HG02970 (cell line): ENCODE data around the gene NUP210.

Experiments
- ATAC-seq: cut with Tn5 transposase; IDR thresholded peaks from one replicate; pipeline ENCODE4 v1.9.1; 2021; ENCODE audit warnings: mild to moderate bottlenecking, moderate library complexity, moderate number of reproducible peaks; ENCODE audit not compliant: unreplicated experiment, low FRiP score

Gene NUP210

DNA sequence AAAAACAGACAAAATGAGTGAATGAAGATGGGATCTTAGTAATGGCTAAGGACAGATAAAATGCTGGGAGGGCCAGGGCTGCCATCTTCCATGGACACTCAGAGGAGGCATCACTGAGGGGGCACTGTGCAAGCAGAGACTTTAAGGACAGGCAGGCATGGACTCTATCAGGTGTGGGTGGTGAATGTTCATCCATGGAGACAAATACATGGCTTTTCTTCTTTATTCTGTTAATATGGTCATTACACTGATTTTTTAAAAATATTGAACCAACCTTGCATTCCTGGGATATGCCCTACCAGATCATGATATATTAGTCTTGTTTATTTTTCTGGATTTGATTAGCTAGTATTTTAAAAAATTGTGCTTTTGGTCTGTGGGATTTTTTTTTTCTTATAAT is 12.2 kb downstream of the NUP210 start:
- no peak for ATAC-seq

DNA sequence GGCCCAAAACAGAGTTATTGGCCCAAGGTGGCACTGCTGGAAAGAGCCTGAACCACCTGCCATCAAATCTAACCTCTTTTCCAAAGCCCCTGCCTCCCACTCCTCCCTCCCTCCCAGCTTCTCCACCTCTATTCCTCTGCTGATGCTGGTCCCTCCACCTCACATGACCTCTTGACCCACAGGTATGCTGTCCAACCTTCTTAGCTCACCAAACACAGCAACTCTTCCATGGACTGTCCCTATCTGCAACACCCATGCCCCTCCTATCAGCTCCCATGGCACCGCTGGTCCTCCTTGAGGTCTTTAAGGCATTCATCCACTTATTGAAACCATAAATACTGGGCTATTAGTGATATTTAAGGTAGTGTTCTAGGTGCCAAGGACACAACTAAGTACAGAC is 12.6 kb downstream of the NUP210 start:
- ATAC-seq, result no peak

DNA sequence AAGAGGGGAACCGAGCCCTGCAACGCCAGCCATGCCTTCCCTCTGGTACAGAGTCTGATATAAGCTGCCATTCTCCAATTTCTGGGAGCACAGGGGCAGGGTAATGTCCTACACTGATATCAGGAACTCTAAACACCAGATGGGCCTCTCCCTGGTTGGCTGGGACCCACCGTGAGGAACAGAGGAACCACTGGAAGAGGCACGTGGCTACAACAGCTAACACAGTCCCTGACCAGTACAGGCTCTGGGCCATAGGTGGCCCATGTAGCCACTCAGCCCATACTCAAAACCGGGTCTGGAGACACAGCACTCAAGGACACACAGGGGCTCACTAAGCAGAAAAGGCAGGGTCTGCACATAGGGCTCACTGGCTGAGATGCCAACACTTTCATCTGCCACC is 13.9 kb downstream of the NUP210 start:
- no peak for ATAC-seq

DNA sequence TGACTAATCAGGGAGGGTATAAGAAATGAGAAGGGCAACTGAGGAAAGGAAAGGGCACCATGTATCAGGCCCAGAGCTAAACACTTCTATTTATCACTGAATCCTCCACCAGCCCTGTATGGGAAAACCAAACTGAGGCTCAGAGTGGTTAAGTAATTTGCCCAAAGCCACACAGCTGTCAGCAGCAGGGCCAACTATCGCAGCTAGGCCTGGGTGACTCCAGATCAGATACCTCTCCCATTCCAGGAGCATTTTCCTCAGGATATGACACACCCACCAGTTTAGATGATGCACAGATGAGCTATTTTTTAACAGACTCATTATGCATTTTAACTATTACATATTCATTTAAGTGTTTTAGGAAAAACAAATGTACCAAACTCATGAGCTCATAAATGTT is 14.5 kb downstream of the NUP210 start:
- ATAC-seq, result no peak

DNA sequence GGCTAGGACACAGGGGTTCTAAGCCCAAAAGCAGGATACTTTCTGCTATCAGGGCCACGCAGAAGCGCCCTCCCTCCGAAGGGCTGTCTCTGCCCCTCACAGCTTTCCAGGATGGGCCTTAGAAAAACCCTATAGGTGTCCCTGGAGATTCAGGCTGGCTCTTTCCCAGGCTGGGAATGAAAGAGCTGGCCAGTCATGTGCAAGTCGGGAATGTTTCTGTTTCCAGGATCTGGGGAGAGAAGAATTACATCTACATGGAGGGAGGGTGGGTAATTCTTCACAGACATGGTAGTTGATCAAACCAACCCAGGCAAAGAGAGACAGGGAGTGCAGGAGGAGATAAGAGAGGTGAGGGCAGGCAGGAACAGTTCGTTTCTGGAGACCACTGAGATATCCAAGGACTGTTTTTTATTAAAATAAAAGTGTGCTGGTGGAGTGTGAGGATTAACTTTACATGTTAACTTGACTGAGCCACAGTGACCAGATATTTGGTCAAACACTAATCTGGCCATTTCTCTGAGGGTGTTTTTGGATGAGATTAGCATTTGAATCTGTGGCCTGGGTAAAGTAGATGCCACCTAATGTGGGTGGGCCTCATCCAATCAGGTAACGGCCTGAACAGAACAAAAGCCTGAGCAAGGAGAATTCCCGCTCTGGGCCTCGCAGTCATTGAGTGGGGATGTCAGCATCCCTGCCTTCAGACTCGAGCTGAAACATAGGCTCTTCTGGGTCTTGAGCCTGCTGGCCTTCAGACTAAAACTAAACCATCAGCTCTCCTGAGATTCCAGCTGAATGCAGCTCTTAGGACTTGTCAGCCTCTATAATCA is 15.3 kb downstream of the NUP210 start:
- ATAC-seq, result no peak

DNA sequence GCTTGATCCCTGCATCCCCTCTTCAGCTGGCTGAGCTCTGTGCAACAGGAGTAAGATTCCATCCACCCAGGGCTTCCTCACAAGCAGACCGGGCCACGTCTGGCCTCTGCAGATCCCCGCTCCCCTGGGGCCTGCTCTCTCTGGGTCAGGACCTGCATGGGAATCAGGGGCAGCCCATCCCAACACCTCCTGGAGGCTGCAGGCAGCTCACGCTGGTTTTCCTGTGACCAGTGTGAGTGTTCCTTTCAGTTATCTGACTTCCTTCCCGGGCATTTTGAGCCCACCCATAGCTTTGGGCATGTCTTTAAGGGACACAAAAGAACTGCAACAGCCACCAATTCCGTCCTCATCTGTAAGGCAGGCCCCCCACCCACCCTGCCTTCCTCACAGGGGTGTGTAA is 16.3 kb downstream of the NUP210 start:
- no peak for ATAC-seq

DNA sequence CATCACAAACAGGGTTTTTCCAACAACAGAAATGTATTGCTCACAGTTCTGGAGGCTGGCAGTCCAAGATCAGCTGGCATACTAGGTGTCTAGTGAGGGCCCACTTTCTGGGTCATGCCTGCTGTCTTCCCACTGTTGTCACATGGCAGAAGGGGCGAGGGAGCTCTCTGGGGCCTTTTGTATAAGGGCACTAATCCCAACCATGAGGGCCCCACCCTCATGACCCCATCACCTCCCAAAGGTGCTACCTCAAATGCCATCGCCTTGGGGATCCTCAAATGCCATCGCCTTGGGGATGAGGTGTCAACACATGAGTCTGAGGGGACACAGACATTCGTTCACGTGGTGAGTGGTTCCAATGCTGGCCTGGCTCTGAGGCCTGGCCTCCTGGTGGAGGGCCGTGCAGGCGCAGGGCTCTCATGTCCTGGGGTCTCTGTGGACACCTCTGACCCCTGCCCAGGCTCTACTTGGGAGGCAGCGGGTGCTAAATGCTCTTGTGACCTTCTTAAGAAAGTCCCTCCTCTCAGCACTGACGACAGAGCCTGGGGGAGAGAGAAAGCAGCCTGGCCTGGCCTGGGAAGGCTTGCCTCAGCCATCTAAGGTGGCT is 16.8 kb downstream of the NUP210 start:
- ATAC-seq, result no peak

DNA sequence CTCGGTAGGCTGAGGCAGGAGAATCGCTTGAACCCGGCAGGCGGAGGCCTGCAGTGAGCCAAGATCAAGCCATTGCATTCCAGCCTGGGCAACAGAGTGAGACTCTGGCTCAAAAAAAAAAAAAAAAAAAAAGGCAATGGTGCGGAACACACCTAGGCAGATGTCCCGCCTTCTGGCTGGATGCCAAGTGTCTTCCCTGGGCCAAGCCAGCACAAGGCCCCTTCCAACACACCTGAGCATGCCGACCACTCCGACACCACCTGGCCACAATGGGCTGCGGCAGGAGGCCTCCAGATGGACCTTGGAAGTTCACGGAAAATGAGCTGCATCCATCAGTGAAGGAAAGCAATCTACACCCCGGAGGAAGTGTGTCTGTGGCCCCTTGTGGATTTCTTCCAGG is 19.0 kb downstream of the NUP210 start:
- ATAC-seq, result no peak

DNA sequence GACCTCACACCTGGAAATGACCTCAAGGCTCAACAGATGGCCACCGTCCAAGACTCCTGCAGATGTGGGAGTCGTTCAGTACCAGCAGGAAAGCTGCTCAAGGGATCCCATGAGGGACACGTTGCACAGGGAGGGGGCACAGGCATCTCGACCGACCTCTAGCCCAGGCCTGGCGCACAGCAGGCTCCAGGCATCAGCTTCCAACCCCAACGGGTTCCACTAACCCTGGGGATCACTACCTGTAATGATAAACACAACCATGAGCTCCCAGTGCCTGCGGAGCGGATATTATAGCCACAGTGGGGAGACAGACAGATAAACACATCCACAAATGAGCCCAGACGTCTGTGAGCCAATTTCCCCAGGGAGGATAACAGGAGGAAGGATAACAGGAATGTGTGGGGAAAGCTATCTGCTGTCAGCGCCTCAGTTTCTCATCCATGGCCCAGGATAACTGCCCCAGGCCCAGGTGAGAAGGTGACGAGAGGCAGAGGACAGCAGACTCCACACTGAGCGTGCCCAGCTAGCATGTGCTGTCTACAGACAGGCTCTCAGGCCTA is 19.9 kb downstream of the NUP210 start:
- ATAC-seq, result no peak

DNA sequence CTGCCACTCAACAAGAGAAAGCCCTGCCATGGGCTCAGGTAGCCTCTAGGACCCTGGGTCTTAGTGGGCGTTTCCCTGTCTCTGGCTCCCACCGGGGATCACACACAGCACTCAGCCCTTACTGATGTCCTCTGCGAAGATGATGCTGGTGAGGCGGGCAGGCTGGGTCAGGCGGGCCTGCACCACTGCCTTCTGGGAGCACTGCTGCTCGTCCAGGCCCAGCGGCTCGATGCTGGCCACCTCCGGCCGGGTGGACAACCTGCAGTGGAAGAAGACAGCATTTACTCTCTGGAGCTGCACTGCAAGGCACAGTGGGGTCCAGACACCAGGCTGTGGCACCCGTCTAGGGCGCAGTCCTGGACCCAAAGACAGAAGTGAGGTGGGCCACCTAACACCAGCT is 20.5 kb downstream of the NUP210 start:
- no peak for ATAC-seq

DNA sequence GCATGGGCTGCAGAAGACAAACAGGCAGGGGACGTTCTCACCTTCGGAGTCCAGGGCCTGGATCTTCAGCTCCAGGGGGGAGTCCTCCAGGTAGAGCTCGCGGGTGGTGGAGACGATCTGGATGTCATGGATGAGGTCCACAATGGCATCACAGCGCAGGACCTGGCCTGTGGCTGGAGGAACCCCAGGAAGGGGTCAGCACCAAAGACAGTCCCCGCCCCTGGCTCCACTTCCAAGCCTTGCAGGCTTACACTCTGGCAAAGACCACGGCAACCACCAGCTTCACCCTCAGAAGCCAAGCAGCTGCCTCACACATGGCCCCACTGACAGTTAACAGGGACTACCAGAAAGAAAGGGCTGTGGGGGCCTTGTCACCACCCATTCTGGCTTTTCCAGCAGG is 22.8 kb downstream of the NUP210 start:
- no peak for ATAC-seq

DNA sequence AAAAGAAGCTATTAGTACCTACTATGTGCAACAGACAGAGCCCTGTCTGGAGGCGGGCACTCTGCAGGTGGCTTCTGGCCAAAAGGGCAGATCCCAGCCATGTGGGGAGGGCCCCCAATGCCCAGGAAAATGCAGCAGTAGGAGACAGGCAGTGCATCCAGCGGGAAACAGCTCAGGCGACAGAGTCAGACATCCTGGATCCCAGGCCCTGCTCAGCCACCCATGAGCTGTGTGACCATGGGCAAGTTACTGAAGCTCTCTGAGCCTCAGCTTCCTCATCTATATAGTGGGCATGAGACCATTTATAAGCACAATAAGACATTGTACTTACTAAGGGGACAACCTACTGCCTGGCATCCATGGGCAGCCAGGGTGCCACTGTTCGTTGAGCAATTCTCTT is 25.8 kb downstream of the NUP210 start:
- no peak for ATAC-seq

DNA sequence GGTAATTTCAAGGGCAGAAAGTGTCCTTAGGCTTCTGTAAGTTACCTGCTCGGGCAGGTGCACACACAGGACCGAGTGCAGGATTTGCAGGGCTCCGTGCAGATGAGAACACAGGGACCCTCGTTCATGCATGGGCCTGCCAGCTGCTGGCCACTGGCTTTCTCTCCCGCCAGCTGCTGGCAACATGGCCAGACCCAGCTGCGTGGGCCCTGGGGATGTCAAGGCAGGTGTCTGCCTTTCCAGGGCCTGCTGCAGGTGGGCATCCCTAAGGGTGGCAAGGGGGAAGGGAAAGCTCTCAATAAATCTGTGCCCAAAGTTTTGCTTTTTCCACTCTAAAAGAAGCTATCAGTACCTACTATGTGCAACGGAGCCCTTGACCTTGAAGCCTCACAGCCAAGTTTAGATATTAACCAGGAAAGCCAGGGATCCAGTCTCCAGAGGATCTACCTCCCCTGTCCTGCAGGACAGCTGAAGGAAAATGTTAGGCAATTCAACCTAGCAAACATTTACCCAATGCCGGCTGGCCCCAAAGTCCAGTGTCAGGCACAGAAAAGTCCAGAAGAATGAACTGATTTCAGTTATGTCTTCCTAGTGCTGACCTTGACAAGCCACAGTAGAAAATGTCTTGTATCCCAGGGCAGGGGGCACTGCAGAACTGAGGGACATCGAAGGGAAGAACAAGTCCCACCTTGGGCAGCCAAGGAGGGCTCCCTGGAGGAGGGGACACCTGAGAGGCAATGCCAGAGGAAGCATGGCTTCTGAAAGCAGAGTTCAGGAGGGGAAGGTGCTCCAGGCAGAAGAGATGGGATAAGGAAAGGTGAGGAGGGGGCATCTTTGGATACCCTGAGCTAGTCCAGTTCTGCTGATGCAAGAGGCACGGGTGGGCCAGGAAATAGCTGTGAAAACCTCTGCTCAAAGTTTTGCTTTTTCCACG is 26.4 kb downstream of the NUP210 start:
- no peak for ATAC-seq

DNA sequence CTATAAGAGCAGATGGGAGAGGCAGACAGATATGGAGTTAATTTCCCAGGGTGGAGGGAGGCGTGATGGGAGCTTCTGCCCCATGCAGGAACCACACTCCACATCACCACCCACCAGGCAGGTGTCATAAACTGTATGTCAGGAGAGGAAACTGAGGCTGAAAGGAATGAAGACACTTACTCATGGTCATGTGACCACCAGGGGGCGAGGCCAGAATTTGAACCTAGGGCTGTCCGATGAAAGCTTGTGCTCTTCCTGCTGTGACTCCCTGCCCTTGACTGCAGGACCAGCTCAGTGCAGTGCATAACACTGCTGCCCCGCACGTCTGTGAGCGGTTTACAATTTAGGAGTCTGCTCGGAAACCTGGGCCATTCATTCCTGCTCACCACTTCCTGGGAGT is 28.8 kb downstream of the NUP210 start:
- no peak for ATAC-seq

DNA sequence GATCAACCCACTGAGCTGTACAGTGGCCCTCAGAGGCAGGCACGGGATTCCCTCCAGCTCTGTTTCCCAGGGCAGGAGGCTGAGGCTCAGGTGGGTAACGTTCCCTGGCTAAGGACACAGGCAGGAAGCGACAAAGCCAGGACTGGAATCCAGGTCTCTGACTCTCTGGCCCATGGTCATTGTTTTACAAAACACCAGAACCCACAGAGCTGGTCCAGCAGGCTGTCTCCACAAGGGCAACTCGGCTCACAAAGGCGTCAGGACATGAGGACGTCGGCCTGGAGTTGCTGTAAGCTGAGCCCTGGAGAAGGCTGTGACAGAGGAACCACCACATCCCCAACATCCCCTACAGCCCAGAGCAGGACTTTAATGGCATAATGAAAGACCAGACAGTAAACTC is 30.7 kb downstream of the NUP210 start:
- ATAC-seq, result no peak

DNA sequence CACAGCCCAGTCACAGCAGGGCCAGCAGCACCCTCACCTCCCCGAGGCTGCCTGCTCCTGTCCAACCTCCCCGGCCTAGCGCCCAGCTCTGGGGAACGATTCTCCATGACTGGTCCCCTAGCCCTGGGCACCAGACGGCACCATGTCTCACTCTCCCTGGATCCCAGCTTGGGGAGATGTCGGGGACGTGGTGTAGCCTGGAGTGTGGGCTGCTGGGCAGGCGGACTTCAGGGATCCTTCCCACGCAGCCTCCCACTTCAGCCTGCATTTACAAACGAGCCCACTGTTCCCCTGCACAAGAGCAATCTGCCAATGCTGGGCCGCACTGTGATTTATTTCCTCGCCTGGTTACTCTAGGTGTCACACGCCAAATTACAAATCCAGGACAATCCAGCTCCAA is 31.3 kb downstream of the NUP210 start:
- no peak for ATAC-seq

DNA sequence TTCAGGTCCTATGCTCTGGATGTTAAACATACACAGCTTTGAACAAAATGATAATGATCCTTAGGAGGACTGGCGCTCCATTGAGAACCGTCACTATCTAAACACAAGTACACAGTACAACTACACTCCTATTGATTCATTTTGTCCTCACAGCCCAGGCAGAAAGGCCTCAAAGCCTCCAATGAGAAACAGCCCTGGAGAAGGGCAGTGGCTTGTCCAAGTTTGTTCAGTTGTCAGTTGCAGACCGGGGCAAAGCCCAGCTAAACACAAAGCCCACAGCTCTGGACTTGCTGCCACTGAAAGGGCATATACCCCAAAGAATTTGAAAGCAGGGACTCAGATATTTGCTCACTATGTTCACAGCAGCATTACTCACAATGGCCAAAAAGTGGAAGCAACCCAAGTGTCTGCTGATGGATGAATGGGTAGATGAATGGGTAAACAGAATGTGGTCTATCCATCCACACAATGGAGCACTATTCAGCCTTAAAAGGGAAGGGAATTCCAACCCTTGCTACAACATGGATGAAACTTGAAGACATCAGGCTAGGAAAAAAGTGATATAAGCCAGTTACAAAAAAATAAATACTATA is 34.7 kb downstream of the NUP210 start:
- no peak for ATAC-seq

DNA sequence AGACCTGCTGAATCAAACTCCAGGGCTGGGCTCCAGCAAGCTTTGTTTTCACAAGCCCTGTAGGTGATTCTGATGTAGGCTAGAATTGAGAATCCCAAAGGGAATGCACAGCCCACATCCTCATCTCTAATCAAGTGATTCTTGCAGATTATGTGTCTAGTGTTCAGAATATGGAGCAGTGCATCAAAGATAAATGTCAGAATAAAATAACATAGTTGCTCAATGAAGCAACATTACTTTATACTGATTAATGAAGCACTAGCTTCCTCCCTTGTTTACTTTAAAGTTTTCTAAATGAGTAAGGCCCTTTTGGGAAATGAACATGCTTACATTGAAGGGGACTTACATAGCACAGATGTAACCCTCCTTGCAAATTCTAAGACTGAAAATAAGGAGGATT is 39.2 kb downstream of the NUP210 start:
- no peak for ATAC-seq

DNA sequence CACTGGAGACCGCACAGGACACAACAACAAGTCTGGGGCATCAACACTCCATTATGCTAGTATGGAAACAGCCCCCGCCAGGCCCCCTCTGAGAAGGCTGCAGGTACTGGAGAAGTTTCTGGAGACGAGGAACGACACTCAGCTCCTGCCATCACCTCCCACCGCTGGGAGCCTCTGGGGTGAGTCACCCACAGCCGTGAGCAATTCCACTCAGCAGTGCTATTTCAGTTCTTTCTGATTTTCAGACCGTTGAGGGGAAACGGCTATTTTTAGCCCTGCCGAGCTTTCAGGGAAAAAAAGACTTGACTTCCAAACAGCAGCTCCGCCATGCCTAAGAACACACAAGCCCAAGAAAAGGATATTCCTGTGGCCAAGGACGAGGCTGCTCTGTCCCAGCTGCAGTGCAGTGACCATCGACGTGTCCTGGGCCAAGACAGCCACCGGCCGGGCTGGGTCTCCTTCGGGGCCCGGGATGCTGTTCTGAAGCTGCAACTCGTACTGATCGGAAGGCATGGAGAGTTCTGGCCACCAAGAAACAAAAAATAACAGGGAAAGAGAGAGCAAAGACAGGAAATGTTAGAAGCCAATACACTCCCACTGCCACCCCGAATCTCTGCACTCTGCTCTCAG is 40.8 kb downstream of the NUP210 start:
- ATAC-seq, result no peak

DNA sequence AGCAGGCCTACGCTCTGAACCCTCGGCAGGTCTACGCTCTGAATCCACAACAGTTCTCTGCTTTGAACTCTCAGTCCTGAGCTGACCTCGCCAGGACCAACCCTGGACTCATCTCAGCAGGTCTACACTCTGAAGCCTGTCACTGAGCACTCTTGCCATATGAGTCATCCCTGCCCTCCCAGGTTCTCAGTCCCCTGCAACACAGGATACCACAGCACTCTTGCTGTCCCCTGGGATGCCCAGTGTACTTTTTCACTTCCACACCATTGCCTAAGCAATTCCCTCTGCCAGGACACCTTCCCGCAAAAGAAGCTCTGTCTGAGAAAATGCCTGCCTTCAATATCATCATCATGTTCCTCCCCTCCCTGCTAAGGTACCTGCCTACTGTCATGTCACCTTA is 42.0 kb downstream of the NUP210 start:
- no peak for ATAC-seq
